GM21367 (cell line): ENCODE results near the gene SLC9A2.
A peak's percentile ranks its signal among the peaks of the same experiment; 100 is the strongest.

Experiments used
- ATAC-seq: cut with Tn5 transposase; IDR thresholded peaks from one replicate; pipeline ENCODE4 v1.9.1; 2021; ENCODE audit not compliant: unreplicated experiment

Gene SLC9A2

DNA sequence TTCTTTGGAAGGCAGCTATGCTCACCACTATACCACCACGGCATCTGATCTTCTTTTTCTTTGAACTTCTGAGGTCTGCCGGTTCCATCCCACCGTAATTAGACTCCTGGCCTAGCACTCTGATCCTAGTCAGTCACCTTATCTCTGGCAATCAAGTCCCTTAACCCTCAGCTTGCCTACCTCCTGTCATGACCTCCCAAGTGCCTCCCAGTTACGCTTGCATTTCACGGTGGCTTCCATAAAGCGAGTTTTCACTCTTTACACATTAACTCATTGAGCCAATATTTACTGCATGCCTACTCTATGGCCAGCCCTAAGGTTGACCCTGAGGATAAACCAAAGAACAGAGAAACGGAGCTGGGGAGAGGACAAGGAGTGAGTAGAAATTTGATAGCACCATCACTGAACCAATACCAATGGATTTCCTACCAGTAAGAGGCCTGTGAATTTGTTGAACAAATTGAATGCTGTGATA lies 104.7 kb downstream of the SLC9A2 start:
- no peak for ATAC-seq

DNA sequence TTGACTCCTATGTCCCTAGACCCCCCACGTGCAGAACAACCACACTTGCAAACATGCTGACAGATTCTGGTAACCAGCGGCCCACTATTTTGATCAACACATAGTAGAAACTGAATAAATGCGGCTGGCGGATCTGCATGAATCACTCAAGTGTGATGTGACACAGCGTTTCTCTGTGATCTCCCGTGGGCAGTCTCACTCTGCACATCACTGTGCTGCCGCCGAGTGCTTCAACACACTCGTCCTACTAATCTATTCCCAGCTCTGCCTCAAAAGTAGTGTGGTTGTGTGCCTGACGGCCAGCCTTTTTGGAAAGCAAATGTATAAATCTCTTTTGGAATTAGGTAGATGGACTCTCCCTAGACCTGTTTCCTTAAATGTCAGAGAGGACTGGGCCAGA lies 105.2 kb downstream of the SLC9A2 start:
- ATAC-seq, result no peak

DNA sequence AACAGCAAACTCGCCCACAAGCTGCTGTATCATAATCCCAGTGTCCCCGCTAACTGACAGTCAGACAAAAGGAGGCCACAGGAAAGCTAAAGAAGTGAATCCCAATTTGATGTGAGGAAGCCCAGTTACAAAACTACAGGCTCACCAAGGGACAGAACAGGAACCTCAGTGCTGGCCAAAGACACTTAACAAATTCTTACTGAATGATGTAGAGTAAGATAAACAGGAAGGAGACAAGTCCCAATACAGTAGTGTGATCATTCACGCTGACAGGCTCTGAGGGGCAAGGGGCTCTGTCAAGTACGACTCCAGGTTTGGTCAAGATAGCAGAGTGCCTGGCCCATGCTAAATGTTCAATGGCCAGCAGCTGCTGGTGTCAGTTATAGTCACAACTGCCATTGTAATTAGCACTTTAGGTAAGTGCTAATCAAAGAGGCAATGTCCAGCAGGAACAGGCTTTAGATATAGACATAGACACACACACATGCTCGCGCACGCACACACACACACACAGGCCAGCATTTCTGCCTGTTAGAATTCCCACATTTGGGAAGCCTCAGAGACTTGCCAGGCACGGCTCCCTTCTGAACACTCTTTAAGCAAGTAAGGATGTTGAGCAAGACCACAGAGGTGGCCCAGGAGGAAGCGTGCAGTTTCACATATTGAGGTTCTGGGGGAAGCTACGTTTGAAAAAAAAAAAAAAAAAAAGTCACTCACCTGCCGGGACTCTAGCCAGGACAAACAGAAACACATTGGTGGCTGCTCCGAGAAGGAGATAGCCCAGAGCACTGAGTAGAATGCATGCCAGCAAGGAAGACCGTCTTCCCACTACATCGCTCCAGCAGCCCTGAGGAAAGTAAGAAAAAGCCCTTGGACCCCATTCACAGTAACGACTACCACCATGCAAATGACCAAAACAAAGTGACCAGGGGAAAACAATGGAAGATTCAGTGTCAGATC lies 107.1 kb downstream of the SLC9A2 start:
- ATAC-seq, result no peak

DNA sequence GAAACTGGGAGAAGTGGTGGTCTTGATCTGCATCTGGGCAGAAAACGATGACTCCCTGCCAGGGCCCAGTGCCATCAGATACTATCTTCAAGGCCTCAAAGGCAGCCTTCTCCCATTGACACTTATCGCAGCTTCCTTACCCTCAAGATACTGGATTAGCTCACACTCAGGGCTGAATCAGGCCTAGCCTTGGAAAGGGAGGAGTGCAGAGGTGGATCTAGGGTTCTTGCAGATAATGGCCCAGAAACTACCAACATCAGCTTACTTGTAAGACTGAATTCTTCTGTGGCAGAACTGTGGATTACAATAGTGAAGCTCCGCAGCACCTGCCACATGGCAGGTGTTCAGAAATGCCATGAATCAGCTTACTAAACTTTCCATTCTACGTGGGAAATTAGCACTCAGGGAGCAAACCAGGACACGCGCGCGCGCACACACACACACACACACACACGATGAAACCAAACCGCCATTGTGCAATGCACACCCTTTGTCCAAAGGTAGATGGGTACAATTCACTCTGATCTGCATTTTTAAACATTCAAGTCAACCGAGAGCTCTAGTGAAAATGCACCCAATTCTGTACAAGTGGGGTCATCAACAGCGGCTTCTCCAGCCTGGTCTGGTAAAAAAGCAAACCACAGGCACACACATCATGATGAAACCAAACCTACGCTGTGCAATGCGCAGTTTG lies 116.2 kb downstream of the SLC9A2 start:
- no peak for ATAC-seq

DNA sequence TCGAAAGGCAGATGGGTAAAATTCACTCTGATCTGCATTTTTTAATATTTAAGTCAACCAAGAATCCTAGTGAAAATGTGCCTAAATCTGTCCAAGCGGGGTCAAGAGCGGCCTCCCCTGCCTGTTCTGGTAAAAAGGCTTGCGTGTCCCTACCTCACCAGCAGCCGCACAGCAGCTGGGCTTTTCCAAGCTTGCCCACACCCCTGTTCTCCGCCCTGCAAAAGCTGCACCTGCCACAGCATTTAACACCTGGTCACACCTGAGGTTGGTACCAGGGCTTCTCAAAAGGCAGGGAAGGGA lies 116.7 kb downstream of the SLC9A2 start:
- ATAC-seq, result peak; percentile 18

DNA sequence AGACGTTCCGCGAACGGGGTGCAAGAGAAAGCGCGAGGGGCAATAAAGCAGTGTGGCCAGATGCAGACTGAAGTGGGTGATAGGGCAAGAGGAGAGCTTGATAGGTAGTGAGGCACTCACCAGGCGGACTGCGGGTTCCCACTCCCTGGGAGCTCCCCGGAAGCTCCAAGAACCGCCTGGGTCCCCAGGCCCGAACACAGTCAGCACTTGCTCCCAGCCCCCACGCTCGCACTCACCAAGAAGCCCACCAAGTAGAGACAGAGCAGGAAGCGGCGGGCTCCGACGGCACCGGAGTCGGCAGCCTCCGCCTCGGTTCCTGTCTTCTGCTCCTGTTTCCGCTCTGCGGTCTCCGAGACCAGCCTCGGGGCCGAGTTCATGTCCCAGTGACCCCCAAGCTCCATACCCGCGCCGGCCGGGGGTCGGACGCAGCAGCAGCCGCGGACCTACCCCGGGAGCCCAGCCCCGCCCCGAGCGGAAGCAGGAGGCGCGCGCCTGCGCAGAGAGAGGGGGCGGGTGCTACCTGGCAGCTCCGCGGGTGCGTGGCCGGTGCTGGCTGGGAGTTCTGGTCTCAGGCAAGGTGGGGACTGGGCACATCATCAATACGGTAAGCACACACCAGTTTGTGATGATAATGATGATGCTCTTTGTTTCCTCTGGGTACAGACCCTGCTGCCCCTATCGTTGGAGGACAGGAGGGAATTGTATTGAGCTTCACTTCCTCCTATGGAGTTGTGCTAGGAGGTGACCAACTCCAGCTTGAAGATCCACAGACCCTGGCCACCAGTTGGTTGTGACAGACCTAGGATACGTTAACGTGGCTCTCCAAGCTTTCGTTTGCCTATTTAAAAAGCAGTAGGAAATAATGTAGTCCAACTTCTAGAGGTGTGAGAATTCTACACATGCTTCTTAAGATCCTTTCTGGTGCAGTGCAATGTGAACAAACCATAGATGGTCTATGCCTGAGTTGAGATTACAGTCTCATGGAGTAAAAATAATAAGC lies 117.4 kb downstream of the SLC9A2 start:
- ATAC-seq, result peak; percentile 89

DNA sequence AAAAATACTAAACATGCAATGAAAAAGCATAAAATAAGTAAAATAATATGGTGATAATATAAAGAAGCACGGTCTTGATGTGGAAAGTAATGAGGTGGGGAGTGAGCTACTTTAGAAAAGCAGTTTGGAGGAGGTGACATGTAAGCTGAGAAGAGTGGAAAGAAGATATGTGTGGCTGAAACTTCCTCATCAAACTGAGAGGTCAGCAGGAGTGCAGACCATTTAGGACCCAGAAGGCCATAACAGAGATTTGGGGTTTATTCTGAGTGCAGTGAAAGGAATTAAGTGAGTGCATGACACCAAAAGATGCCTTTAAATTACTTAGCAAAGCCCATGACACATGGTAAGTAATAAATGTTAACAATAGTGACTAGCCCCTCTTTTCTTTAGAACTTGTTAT lies 118.1 kb downstream of the SLC9A2 start:
- ATAC-seq, result peak; percentile 48

DNA sequence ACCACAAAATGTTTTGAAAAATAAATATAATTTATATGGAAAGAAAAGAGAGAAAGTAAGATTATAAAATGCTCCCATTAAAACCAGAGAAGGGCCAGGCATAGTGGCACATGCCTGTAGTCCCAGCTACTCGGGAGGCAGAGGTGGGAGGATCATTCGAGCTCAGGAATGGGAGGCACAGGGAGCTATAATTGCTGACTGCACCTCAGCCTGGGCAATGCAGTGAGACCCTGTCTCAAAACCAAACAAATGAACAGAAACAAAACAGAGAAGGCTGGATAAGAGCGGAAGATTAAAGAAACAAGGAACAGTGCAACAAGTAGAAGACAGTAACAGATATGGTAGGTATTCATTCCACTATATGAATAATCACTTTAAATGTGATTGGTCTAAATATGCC lies 123.9 kb downstream of the SLC9A2 start:
- ATAC-seq, result no peak

DNA sequence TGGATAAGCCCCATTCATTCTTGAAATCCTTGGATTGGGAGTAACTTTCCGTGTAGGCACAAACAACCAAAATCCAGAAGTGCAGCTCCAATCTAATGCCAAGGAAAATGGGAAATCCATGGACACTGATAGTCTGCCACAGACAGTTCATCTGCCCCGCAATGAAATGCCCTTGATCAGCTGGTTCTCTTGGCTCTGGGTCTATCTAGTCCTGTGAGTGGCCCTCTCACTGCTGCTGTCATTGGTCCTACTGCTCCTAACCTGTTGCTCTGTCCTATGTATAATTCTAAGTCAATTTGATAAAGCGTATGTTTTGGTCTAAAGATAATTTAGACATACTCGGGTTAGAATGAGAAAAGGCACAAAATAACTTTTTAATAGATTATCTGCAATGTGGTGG lies 128.8 kb downstream of the SLC9A2 start:
- no peak for ATAC-seq

DNA sequence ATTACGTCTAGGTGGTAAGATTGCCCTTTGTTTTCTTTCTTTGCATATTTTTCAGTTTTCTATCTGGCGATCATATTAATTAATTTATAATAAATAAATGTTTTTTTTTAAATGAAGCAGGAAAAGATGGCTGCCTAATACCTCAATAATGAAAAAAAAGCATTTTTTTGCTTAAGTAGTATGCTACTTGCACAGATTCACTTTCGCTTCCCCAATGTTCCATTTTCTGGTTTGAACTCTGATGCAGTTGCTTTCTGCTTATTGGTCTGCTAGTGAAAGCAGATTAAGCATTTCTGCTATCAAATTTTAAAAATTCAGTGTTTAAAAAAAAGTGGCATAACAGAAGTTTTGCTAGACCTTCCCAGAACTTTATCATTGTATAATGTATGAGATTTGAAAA lies 130.6 kb downstream of the SLC9A2 start:
- peak; percentile 64 for ATAC-seq

DNA sequence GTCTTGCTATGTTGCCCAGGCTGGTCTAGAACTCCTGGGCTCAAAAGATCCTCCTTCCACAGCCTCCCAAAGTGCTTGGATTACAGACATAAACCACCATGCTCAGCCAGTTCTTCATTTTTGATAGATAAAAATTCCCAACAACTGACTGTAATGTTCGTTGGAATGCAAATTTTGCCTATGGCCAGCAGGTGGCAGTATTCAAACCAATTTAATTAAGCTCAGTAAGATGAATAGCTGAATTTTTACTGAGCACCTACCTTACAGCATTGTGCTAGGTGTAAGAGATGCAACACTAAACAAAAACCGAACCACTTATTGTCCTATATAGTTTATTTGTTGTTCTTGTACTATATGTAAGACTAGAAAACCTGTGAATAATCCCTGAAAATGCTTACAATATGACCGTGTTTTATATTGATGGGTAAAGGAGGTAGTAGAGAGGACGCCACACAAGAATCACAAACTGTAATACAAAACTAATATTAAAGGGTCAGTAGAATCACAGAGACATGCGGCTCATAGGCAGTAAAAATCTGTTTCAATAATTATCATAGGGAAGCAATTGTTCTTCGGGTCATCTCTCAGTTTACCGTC lies 134.3 kb downstream of the SLC9A2 start:
- no peak for ATAC-seq

DNA sequence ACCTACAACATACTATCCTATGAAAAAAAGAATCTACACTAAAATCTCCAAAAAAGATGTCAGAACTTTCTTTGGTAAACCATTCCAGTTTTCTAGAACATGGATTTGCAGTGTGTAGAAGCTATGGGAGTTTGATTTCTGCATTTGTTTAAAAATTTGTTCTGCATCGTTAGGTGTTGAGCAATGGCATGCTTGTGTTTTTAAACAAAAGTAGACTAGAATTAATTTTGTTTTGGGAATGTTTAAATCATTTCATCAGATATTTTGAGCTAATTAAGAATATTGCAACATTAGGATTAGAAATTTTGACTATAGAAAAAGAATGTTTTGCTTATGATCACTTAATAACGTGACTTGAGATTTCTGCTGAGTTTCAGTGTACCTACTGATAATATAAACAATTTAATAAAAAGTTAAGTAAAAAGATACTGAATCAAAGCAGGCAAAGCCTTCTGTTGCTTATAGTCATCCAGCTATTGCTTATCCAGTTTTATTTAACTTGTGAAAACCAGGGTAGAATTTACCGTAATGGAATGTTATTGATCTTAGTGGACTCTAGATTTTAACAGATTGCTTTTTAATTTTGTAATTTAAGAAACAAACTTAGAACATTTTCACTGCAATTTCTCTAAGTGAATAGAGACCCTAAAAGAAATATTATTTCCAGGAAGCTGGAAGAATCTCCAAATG lies 135.2 kb downstream of the SLC9A2 start:
- no peak for ATAC-seq

DNA sequence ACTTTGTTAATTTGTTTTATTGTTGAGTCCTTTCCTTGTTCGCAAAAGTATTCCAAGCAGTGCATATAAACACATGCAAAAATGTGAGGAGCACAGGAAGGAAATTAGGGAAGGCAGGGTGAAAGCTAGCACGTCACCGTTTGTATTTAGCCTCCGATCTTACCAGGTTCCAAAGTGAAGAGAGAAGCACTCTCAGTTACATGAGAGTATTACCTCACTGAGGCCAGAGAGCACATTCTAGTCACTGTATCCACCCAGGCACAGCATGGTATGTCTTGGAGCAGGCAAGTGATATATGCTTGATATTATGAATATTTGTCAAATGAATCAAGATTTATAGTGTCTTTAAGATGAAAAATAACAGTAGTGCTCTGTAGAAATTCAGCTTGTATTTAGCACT lies 135.9 kb downstream of the SLC9A2 start:
- no peak for ATAC-seq

DNA sequence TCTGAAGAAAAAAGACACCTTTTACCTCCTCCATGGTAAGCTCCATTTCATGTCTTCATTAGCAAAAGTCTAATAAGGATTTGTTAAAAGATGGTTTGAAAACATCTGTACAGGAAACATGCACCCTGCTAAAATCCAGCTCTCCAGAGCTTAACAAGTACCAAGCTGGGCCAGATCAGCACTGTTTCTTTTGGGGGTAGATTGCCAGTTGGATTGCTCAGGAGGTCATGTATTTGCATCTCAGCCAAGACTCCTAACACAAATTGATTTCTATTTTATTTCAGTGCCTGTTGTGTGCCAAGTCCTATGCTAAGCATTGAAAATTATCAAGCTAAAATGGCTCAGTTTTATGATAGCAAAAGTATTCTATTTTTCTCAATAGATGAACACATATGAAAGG lies 139.1 kb downstream of the SLC9A2 start:
- ATAC-seq, result no peak
